ENCODE results near the gene PLCE1. TPM values are rescaled to one million over a fixed set of nuclear protein-coding genes. Genes with fewer than 3 reads are reported as not detected.
A peak's percentile ranks its signal among the peaks of the same experiment; 100 is the strongest.

Gene PLCE1
- total and polyA plus RNA-seq, 2 of the 8 experiments (the other 6 are each of a cell fraction or from before 2014, with no cell fraction given): 0.05 to 0.06 TPM

DNA sequence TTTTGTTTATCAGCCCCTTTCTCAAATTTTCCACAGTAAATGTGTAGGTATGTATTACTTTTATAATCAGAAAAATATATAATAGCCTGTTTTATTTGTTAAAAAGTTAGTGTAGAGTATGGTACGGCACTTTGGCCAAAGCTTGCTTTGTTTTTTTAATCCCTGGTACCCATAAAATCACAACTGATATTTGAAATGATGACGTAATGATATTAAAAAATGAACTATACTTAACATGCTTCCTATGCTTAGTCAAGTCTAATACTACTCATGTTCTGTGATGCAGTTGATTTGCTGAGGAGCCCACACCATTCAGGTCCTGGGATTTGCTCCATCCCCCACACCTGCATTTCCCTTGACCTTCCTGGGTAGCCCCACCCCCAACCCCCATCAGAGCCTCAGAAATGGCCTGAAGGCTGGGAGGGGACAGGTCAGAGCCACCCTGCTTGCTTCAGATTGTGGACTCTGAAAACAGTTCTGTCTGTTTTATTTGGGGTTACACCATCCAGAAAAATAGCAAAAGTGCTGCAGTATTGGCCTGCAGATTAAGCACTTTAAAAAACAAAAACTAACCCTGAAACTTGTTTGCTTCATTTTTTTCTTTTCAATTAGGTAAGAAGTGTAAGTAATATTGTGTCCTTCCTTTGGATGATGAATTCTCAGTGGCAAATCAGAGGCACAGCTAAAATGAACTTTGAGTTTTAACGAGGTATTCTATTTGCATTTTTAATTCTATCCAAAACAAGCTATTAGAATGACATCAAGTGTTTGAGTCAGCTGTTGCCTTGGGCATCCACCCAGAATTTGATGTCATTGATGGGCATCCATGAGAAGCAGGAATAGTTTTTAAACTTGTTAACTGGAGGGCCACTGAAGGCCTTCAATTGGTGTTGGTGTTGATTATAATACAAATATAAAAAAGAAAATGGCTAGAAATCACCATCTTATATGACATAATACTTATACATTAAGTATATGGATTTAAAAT, 23.3 kb downstream of the PLCE1 start:
- no peak overlapping the region for H3K23ac ChIP-seq (ENCODE audit: insufficient read length)

More for the DNA sequence above, 23.3 kb downstream of the PLCE1 start:
- Histone ChIP-seq H4K20me1 (replicated peaks in 1 of 2; ENCODE audit: control insufficient read depth in 1 of 2, insufficient read depth in 2 of 2, low read length in 2 of 2) (no peaks in the 10 kb centered on the region), H3K4me2 (ENCODE audit: insufficient read depth in 1 of 2, low read depth in 2 of 2, low read length in 2 of 2) (peak overlapping the region in 1 of 2 experiments; percentile 39; a peak in 2 of 4 replicates), H3K79me2 (ENCODE audit: control insufficient read depth in 1 of 2, insufficient read depth in 2 of 2, low read length in 2 of 2) (no peaks in the 10 kb centered on the region), H3K14ac (ENCODE audit: insufficient read length) (no peak overlapping the region), H3K36me3 (ENCODE audit: control insufficient read depth in 2 of 4, insufficient read depth in 4 of 4, low read length in 3 of 4) (no peaks in the 10 kb centered on the region), H3K27ac (ENCODE audit: low read depth, low read length) (no peak overlapping the region), H3K4me1 (replicated peaks in 1 of 4; ENCODE audit: control insufficient read depth in 3 of 4, insufficient read depth in 4 of 4, low read length in 3 of 4) (0 out of 7 replicates have a peak, but pooled peaks cover 0 to 4% (median 0%) of the 10 kb centered on the region in 4 experiments), H2BK12ac (ENCODE audit: low read depth, low read length) (no peak overlapping the region), H3K56ac (replicated peaks; ENCODE audit: insufficient read length, low read depth, low read length) (no peak overlapping the region), H2AFZ (ENCODE audit: low read length) (no peak overlapping the region), H2BK15ac (ENCODE audit: low read length) (no peak overlapping the region), H3K27me3 (replicated peaks in 1 of 4; ENCODE audit: control insufficient read depth in 3 of 4, extremely low read depth in 1 of 4, insufficient read depth in 3 of 4, low read length in 3 of 4) (no peaks in the 10 kb centered on the region), H2BK20ac (ENCODE audit: low read length) (no peak overlapping the region), H3K79me1 (ENCODE audit: low read depth, low read length) (no peaks in the 10 kb centered on the region), H3K23me2 (ENCODE audit: low read depth, low read length) (no peaks in the 10 kb centered on the region), H3K4me3 (ENCODE audit: extremely low read depth in 1 of 4, insufficient read depth in 2 of 4, low read depth in 3 of 4, low read length in 4 of 4) (no peak overlapping the region), H4K91ac (replicated peaks; ENCODE audit: insufficient read length, low read length) (no peak overlapping the region), H4K5ac (ENCODE audit: insufficient read length, low read depth, low read length) (no peak overlapping the region), H3K9me3 (ENCODE audit: insufficient read depth in 2 of 2, low read depth in 1 of 2, low read length in 1 of 2) (no peaks in the 10 kb centered on the region), H3K18ac (ENCODE audit: extremely low read depth, low read length) (no peak overlapping the region), H3K9ac (replicated peaks in 1 of 4; ENCODE audit: extremely low read depth in 1 of 4, low read depth in 3 of 4, low read length in 3 of 4) (no peak overlapping the region), H3K4ac (replicated peaks; ENCODE audit: insufficient read length, low read depth, low read length) (no peak overlapping the region), H4K8ac (ENCODE audit: extremely low read depth, insufficient read depth, low read length) (no peak overlapping the region), H2BK120ac (replicated peaks; ENCODE audit: low read depth, low read length) (no peak overlapping the region), H2AK5ac (ENCODE audit: low read depth, low read length) (no peak overlapping the region), H2BK5ac (ENCODE audit: low read depth, low read length) (no peak overlapping the region)
- DNase-seq (ENCODE audit: low read depth in 1 of 2, low spot score in 2 of 2) (no peak), FAIRE-seq (no peak)
- POLR2A ChIA-PET (ENCODE audit: partially characterized antibody): no interaction called here
- CTCF ChIA-PET (ENCODE audit: partially characterized antibody): interaction anchor here (1.3 to 2.6 kb wide), 3 partner anchors 10 to 100 kb away, joined by 3 to 7 read pairs (median 4); partner anchors contain the start of gene PLCE1
- WGBS, 2 experiments (ENCODE audit: extremely low coverage in 1 of 2, insufficient coverage in 1 of 2, insufficient read length in 1 of 2, insufficient replicate concordance in 2 of 2, low coverage in 1 of 2, low lambda C conversion rate in 2 of 2, missing lambda C conversion rate in 1 of 2): 74% methylated on average over 3 of the region's 3 CpGs; no CpG with 5 or more reads in 1 of the 2 experiments
- TF ChIP-seq BCL11A (IDR thresholded peaks at IDR 0.05; ENCODE audit: low read depth in 2 of 2, low read length in 2 of 2) (no peak), POLR2AphosphoS5 (IDR thresholded peaks at IDR 0.05; ENCODE audit: low read depth, low read length) (no peak), JUN (IDR thresholded peaks at IDR 0.05; ENCODE audit: low read depth, low read length) (no peak)

Data from H1 (cell line).